MM.1S (cell line): Measurements from ENCODE around the gene ADGRF1.
"Not testable (repeated sequence)": the region's sequence is repeated elsewhere in the genome, so short reads cannot be mapped to it uniquely, and the experiment has no call there.

Experiments
- DNase-seq: peaks from one replicate; pipeline ENCODE4 v3.0.0-alpha.2; 2015
- H2AFZ ChIP-seq: fragments of 300-600 bp; sonication (generic); 2 replicates; pipeline ENCODE4 v1.6.0; 2016; ENCODE audit warnings: antibody characterized with exemption, low read length
- H3F3A ChIP-seq: fragments of 300-600 bp; sonication (generic); 2 replicates; pipeline ENCODE4 v1.6.1; 2016; ENCODE audit warnings: mild to moderate bottlenecking, antibody characterized with exemption, low read length, moderate library complexity, mixed read lengths; ENCODE audit not compliant: insufficient read depth
- H3K27ac ChIP-seq: fragments of 300-600 bp; sonication (generic); 2 replicates; pipeline ENCODE4 v1.5.1; 2016; ENCODE audit warnings: mild to moderate bottlenecking, low read length
- H3K27me3 ChIP-seq: fragments of 300-600 bp; sonication (generic); replicated peaks from 2 replicates; pipeline ENCODE4 v1.6.0; 2016; ENCODE audit warnings: low read length; ENCODE audit not compliant: insufficient read depth
- H3K36me3 ChIP-seq: fragments of 300-600 bp; sonication (generic); replicated peaks from 2 replicates; pipeline ENCODE4 v1.6.1; 2016; ENCODE audit warnings: mild to moderate bottlenecking, low read length, mixed read lengths; ENCODE audit not compliant: insufficient read depth
- H3K4me1 ChIP-seq: fragments of 300-600 bp; sonication (generic); 2 replicates; pipeline ENCODE4 v1.6.1; 2016; ENCODE audit warnings: low read length, mixed read lengths
- H3K4me2 ChIP-seq: fragments of 300-600 bp; sonication (generic); 2 replicates; pipeline ENCODE4 v1.6.0; 2016; ENCODE audit warnings: low read depth, low read length
- H3K4me3 ChIP-seq: fragments of 300-600 bp; sonication (generic); 2 replicates; pipeline ENCODE4 v1.5.1; 2016; ENCODE audit warnings: low read length, mixed read lengths
- H3K79me2 ChIP-seq: fragments of 300-600 bp; sonication (generic); 2 replicates; pipeline ENCODE4 v1.6.1; 2016; ENCODE audit warnings: mixed run types, low read length, mixed read lengths
- H3K9ac ChIP-seq: fragments of 300-600 bp; sonication (generic); 2 replicates; pipeline ENCODE4 v1.6.1; 2016; ENCODE audit warnings: low read length, mixed read lengths
- H3K9me2 ChIP-seq: fragments of 300-600 bp; sonication (generic); replicated peaks from 2 replicates; pipeline ENCODE4 v1.6.1; 2016; ENCODE audit warnings: mild to moderate bottlenecking, low read length, mixed read lengths; ENCODE audit not compliant: insufficient read depth
- H3K9me3 ChIP-seq: fragments of 300-600 bp; sonication (generic); replicated peaks from 2 replicates; pipeline ENCODE4 v1.6.1; 2016; ENCODE audit warnings: mild to moderate bottlenecking, low read length, mixed read lengths; ENCODE audit not compliant: insufficient read depth
- H4K20me1 ChIP-seq: fragments of 300-600 bp; sonication (generic); 2 replicates; pipeline ENCODE4 v1.6.1; 2016; ENCODE audit warnings: mild to moderate bottlenecking, low read length, moderate library complexity, mixed read lengths; ENCODE audit not compliant: insufficient read depth
- EZH2 ChIP-seq: fragments of 300-600 bp; sonication (generic); optimal IDR thresholded peaks from 2 replicates; pipeline ENCODE3; 2017; ENCODE audit warnings: low read depth, mild to moderate bottlenecking, antibody characterized with exemption, low read length, mixed read lengths
- EZH2phosphoT487 ChIP-seq: fragments of 300-600 bp; sonication (generic); IDR thresholded peaks from 2 replicates; pipeline ENCODE4 v1.6.1; 2018; ENCODE audit warnings: antibody characterized with exemption, low read length
- TF ChIP-seq, protein P1 (sequence below): fragments of 300-600 bp; sonication (generic); IDR thresholded peaks from 2 replicates; pipeline ENCODE4 v1.5.1; 2016; ENCODE audit warnings: antibody characterized with exemption, low read length, mixed read lengths

ADGRF1 gene

GRCh38 chr6:47056832-47057231 lies 14.7 kb upstream of the ADGRF1 start:
- Histone ChIP-seq H3K9me2 (no peaks in the 10 kb centered on the region), H3K9ac (no peak overlapping the region), H3K27me3 (no peaks in the 10 kb centered on the region), H3F3A (no peaks in the 10 kb centered on the region), H2AFZ (no peak overlapping the region), H3K4me3 (no peak overlapping the region), H3K9me3 (no peaks in the 10 kb centered on the region), H3K79me2 (no peaks in the 10 kb centered on the region), H4K20me1 (no peaks in the 10 kb centered on the region), H3K4me1 (no peaks in the 10 kb centered on the region), H3K27ac (no peak overlapping the region), H3K4me2 (no peak overlapping the region), H3K36me3 (no peaks in the 10 kb centered on the region)
- DNase-seq, result no peak
- TF ChIP-seq EZH2phosphoT487 (no peak), EZH2 (no peak)
- TF ChIP-seq, protein P1, sequence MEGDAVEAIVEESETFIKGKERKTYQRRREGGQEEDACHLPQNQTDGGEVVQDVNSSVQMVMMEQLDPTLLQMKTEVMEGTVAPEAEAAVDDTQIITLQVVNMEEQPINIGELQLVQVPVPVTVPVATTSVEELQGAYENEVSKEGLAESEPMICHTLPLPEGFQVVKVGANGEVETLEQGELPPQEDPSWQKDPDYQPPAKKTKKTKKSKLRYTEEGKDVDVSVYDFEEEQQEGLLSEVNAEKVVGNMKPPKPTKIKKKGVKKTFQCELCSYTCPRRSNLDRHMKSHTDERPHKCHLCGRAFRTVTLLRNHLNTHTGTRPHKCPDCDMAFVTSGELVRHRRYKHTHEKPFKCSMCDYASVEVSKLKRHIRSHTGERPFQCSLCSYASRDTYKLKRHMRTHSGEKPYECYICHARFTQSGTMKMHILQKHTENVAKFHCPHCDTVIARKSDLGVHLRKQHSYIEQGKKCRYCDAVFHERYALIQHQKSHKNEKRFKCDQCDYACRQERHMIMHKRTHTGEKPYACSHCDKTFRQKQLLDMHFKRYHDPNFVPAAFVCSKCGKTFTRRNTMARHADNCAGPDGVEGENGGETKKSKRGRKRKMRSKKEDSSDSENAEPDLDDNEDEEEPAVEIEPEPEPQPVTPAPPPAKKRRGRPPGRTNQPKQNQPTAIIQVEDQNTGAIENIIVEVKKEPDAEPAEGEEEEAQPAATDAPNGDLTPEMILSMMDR, result no peak

GRCh38 chr6:47054302-47054701 lies 12.2 kb upstream of the ADGRF1 start:
- not testable (repeated sequence) for DNase-seq, H3K27ac ChIP-seq, H3K9ac ChIP-seq, H3K36me3 ChIP-seq, H3K4me1 ChIP-seq, H3F3A ChIP-seq, H3K4me3 ChIP-seq, H2AFZ ChIP-seq, H4K20me1 ChIP-seq, H3K27me3 ChIP-seq, H3K4me2 ChIP-seq, H3K9me3 ChIP-seq, H3K9me2 ChIP-seq, H3K79me2 ChIP-seq

DNA sequence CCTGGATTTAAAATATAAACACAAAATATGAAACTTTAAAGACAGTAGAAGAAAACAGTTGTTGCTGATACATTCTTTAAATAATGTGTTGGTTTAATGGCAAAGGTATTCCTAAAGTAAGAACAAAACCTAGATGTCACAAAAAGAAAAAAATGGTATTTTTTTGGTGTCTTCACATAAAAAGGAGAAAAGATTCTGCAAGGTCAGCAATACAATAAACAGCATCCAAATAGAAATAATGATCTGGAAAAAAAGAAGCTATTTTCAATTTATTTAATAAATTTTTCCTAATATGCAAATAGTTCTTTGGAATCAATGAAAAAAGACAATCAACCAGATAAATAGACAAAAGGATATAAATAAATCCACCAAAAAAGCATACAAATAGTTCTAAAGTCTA lies 6.5 kb upstream of the ADGRF1 start:
- TF ChIP-seq, protein P1, result no peak
- no peak for TF ChIP-seq EZH2
- TF ChIP-seq EZH2phosphoT487, result no peak
- H3K9me2 ChIP-seq, result no peaks in the 10 kb centered on the region
- DNase-seq, result no peak
- H3K9me3 ChIP-seq, result no peaks in the 10 kb centered on the region
- H4K20me1 ChIP-seq, result no peaks in the 10 kb centered on the region
- H3K4me3 ChIP-seq, result no peak overlapping the region
- no peak overlapping the region for H2AFZ ChIP-seq
- no peaks in the 10 kb centered on the region for H3K79me2 ChIP-seq
- H3K27me3 ChIP-seq, result no peaks in the 10 kb centered on the region
- no peak overlapping the region for H3K9ac ChIP-seq
- H3K4me1 ChIP-seq, result no peaks in the 10 kb centered on the region
- H3K36me3 ChIP-seq, result no peaks in the 10 kb centered on the region
- no peaks in the 10 kb centered on the region for H3F3A ChIP-seq
- H3K4me2 ChIP-seq, result no peak overlapping the region
- no peak overlapping the region for H3K27ac ChIP-seq

DNA sequence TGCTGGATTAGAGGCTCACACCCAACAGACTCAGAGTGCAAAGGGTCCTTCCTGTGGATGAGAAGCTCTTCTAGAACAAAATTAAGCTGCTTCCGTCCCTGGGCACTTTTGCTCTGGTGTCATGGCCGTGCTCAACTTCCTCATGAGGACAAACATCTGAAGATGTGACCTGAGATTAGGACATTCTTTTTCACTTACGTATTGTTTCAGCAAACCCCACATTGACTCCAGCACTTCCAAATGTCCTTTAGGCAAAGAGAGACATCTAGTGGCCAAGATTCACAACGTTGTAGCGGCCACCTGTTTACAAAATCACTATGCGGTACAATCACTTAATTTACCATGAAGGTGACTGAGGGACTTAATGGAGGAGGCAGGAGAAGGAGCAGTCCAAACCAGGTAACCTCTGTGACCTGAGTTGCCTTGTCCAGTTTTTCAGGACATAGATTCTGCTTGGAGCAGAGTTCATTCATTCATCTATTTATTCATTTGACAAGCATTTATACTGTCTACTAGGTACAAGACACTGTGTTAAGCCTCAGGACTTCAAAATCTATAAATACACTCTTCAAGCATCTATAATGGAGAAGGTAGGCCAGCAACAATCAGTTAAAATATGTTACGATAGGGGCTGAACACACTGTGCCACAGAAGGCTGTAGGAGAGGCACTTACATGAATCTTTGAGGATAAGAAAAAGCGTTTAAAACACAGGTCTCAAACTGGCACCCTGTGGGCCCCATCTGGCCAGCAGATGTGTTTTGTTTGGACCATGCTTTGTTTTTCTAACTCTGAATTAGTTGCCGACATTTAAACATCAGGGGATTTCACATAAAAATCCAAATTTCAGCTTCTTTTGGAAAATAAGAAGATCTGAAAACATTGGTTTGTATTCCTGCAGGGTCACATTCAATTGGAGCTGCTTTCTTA lies 5.6 kb upstream of the ADGRF1 start:
- Histone ChIP-seq H3K27ac (no peak overlapping the region), H2AFZ (peak overlapping the region; percentile 71)

More for the DNA sequence above, 5.6 kb upstream of the ADGRF1 start:
- H3K4me2 ChIP-seq, result peak overlapping the region; percentile 56; the same call in 1 of the 2 replicates
- H3K9me3 ChIP-seq, result no peaks in the 10 kb centered on the region
- no peaks in the 10 kb centered on the region for H3K9me2 ChIP-seq
- H3K4me1 ChIP-seq, result no peaks in the 10 kb centered on the region
- H3K27me3 ChIP-seq, result no peaks in the 10 kb centered on the region
- no peaks in the 10 kb centered on the region for H3K36me3 ChIP-seq
- H3K9ac ChIP-seq, result no peak overlapping the region
- H3K4me3 ChIP-seq, result no peak overlapping the region
- TF ChIP-seq, protein P1, result peak; percentile 78
- no peak for TF ChIP-seq EZH2phosphoT487
- DNase-seq, result peak; percentile 77
- no peaks in the 10 kb centered on the region for H3F3A ChIP-seq
- no peaks in the 10 kb centered on the region for H4K20me1 ChIP-seq
- H3K79me2 ChIP-seq, result no peaks in the 10 kb centered on the region
